ENCODE measurements around the gene CTTN. TPM values are rescaled to one million over a fixed set of nuclear protein-coding genes. Genes with fewer than 3 reads are reported as not detected.

CTTN gene
- total RNA-seq, 4 donors from 2014 or later, result 179 to 458 (median 200) TPM

- Histone ChIP-seq H3K27me3 (no peaks in the 10 kb centered on the region), H3K4me3 (no peak overlapping the region), H3K9me3 (no peaks in the 10 kb centered on the region), H3K36me3 (peaks cover 75% of the 10 kb centered on the region), H3K4me1 (no peaks in the 10 kb centered on the region), H3K27ac (no peak overlapping the region)
- TF ChIP-seq POLR2A (IDR thresholded peaks at IDR 0.05) (no peak), CTCF (IDR thresholded peaks at IDR 0.05) (no peak), POLR2AphosphoS5 (IDR thresholded peaks at IDR 0.05) (no peak), EP300 (IDR thresholded peaks at IDR 0.05) (no peak)
- WGBS, result 92% methylated on average over 9 of the region's 9 CpGs
- DNase-seq (ENCODE audit: low spot score in 2 of 2), result no peak
Observed at GRCh38 chr11:70378506-70379134, 19.7 kb upstream of the CTTN start.

GRCh38 chr11:70381350-70381749, 17.0 kb upstream of the CTTN start:
- WGBS, result 92% methylated on average over 8 of the region's 8 CpGs
- H3K4me1 ChIP-seq, result no peaks in the 10 kb centered on the region

GRCh38 chr11:70381872-70382861, 16.2 kb upstream of the CTTN start:
- no peaks in the 10 kb centered on the region for H3K9me3 ChIP-seq
- H3K27me3 ChIP-seq, result no peaks in the 10 kb centered on the region
- TF ChIP-seq POLR2AphosphoS5 (IDR thresholded peaks at IDR 0.05), result no peak
- TF ChIP-seq POLR2A (IDR thresholded peaks at IDR 0.05), result no peak
- no peak for TF ChIP-seq EP300 (IDR thresholded peaks at IDR 0.05)
- TF ChIP-seq CTCF (IDR thresholded peaks at IDR 0.05), result no peak
- 77% methylated on average over 15 of the region's 15 CpGs for WGBS
- H3K27ac ChIP-seq, result no peak overlapping the region
- no peaks in the 10 kb centered on the region for H3K4me1 ChIP-seq
- H3K36me3 ChIP-seq, result peaks cover 55% of the 10 kb centered on the region
- H3K4me3 ChIP-seq, result no peak overlapping the region
- DNase-seq (ENCODE audit: low spot score in 2 of 2), result no peak

More at GRCh38 chr11:70381350-70381749, 17.0 kb upstream of the CTTN start:
- Histone ChIP-seq H3K4me3 (no peak overlapping the region), H3K27me3 (no peaks in the 10 kb centered on the region), H3K27ac (no peak overlapping the region), H3K36me3 (peaks cover 63% of the 10 kb centered on the region), H3K9me3 (no peaks in the 10 kb centered on the region)
- DNase-seq (ENCODE audit: low spot score in 2 of 2), result peak in 1 of 2 donors; percentile 40
- TF ChIP-seq POLR2AphosphoS5 (IDR thresholded peaks at IDR 0.05) (no peak), CTCF (IDR thresholded peaks at IDR 0.05) (no peak), EP300 (IDR thresholded peaks at IDR 0.05) (no peak), POLR2A (IDR thresholded peaks at IDR 0.05) (no peak)

GRCh38 chr11:70383664-70384565, 14.4 kb upstream of the CTTN start:
- Histone ChIP-seq H3K9me3 (no peaks in the 10 kb centered on the region), H3K4me1 (no peaks in the 10 kb centered on the region), H3K36me3 (peaks cover 38% of the 10 kb centered on the region), H3K4me3 (no peak overlapping the region), H3K27ac (peak overlapping the region; percentile 14), H3K27me3 (no peaks in the 10 kb centered on the region)
- TF ChIP-seq CTCF (IDR thresholded peaks at IDR 0.05) (no peak), EP300 (IDR thresholded peaks at IDR 0.05) (no peak), POLR2AphosphoS5 (IDR thresholded peaks at IDR 0.05) (no peak), POLR2A (IDR thresholded peaks at IDR 0.05) (no peak)
- DNase-seq (ENCODE audit: low spot score in 2 of 2), result no peak
- 72% methylated on average over 10 of the region's 11 CpGs for WGBS

Measured in suprapubic skin (tissue), 4 donors.